SKM-1 treated with dmso at 0.1 percent for 144 hours (cell line): ENCODE data around the gene VAV1.
"Not testable (repeated sequence)": the region's sequence is repeated elsewhere in the genome, so short reads cannot be mapped to it uniquely, and the experiment has no call there.

Experiments used
- DNase-seq: peaks from one replicate; lab custom pipeline; 2025; ENCODE audit not compliant: unreplicated experiment; lab: John Stamatoyannopoulos, UW

Gene VAV1

GRCh38 chr19:6779206-6779605 is 6.7 kb downstream of the VAV1 start:
- no peak for DNase-seq

DNA sequence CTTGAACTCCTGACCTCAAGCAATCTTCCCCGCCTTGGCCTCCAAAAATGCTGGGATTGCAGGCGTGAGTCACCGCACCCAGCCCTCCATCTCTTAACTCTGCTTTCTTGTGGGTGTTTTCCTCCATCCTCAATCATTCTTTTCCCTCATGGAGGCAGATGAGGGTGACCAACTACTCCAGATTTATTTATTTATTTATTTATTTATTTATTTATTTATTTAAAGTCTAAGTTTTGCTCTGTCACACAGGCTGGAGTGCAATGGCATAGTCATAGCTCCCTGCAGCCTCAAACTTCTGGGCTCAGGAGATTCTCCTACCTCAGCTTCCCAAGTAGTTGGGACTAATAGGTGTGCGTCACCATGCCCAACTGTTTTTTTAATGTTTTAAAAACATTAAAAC is 14.9 kb downstream of the VAV1 start:
- no peak for DNase-seq

DNA sequence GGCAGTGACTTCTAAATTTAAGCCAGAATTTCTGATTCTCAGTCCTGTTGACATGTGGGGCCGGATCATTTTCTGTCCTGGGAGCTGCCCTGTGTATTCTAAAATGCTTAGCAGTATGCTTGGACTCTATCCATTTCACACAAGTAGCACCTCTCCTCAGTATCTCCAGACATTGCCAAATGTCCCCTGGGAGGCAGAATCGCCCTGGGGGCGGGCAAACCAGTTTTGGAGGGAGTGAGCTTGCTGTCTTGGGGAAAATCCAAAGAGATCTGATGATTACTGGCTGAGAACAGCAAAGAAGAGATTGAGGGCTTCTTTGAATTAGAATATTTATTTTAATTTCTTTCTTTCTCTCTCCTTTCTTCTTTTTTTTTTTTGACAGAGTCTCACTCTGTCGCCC is 16.4 kb downstream of the VAV1 start:
- DNase-seq, result no peak

- DNase-seq, result no peak
These were observed 18.0 kb downstream of the VAV1 start for GRCh38 chr19:6790194-6791128.

- no peak for DNase-seq
These were observed 18.7 kb downstream of the VAV1 start for GRCh38 chr19:6791237-6791636.

DNA sequence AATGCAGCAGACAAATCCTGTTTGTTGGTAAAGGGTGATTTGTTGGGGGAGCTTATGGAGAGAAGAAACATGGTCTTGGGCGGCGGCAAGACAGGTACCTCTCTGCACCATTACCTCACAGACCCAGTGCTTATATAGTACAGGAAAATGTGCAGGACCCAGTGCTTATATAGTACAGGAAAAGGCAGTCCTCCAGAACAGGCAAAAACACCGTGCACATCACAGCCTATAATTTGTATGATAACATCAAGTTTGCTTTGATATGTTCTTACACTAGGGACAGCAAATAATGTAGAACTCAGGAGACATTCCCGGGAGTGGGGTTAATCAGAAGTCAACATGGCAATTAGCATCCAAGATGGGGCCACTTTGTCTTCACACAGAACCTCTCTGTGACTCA is 20.9 kb downstream of the VAV1 start:
- DNase-seq, result no peak

GRCh38 chr19:6793973-6794372 is 21.5 kb downstream of the VAV1 start:
- DNase-seq, result no peak

- DNase-seq, result no peak
These were observed 22.4 kb downstream of the VAV1 start for GRCh38 chr19:6794686-6795431.

DNA sequence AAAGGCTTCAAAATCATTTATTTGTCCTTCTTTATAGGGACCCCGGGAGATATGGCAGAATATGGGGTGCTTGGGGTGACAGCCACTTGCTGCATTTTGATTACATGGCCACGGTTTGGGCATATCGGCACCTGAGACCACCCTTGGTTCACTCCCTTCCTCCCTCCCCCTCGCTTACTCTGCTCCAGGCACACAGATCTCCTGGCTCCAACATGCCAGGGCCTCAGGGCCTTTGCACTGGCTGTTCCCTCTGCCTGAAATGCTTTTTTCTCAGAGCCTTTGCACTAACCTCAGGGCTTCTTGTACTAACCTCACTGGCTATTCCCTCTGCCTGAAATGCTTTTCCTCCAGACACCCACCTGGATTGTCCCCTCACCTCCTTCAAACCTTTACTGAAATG is 23.8 kb downstream of the VAV1 start:
- no peak for DNase-seq

- no peak for DNase-seq
These were observed 25.1 kb downstream of the VAV1 start for GRCh38 chr19:6797646-6798045.

- DNase-seq, result not testable (repeated sequence)
These were observed 27.8 kb downstream of the VAV1 start for GRCh38 chr19:6800160-6800790.

- DNase-seq, result no peak
These were observed 28.5 kb downstream of the VAV1 start for GRCh38 chr19:6800991-6801484.

GRCh38 chr19:6801485-6802086 is 29.1 kb downstream of the VAV1 start:
- peak; percentile 86 for DNase-seq

GRCh38 chr19:6802336-6803035 is 30.0 kb downstream of the VAV1 start:
- DNase-seq, result peak; percentile 91

GRCh38 chr19:6803036-6803404 is 30.5 kb downstream of the VAV1 start:
- DNase-seq, result no peak

GRCh38 chr19:6806488-6806887 is 34.0 kb downstream of the VAV1 start:
- DNase-seq, result no peak

DNA sequence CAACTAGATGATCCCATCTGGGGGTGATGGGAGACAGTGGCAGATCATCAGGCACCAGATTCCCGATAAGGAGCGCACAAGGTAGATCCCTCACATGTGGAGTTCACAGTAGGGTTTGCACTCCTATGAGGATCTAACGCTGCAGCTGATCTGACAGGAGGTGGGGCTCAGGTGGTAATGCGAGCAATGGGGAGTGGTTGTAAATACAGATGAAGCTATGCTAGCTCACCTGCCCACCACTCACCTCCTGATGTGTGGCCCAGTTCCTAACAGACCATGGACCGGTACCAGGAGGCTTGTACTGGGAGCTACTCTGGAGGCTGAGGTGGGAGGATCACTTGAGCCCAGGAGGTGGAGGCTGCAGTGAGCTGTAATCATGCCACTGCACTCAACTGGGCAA is 34.8 kb downstream of the VAV1 start:
- no peak for DNase-seq

- DNase-seq, result no peak
These were observed 36.0 kb downstream of the VAV1 start for GRCh38 chr19:6808494-6808893.

- DNase-seq, result no peak
These were observed 36.8 kb downstream of the VAV1 start for GRCh38 chr19:6809262-6809661.

GRCh38 chr19:6811378-6811777 is 38.9 kb downstream of the VAV1 start:
- DNase-seq, result no peak

- no peak for DNase-seq
These were observed 39.4 kb downstream of the VAV1 start for GRCh38 chr19:6811906-6812305.
